Panc1 (cell line): ENCODE measurements around the gene POU2AF1.

Source experiments
- REST ChIP-seq, 2 experiments: IDR thresholded peaks; 2 replicates each; pipeline ENCODE4 v1.6.1; 2011 to 2012; ENCODE audit warnings: low read depth in 2 of 2, control low read depth in 1 of 2, low read length in 1 of 2, mild to moderate bottlenecking in 1 of 2, moderate library complexity in 1 of 2; ENCODE audit not compliant: insufficient read depth in 1 of 2
- TF ChIP-seq, protein P1 (sequence below): fragments of 450-650 bp; IDR thresholded peaks from 2 replicates; pipeline ENCODE4 v1.5.1; 2017; ENCODE audit warnings: mild to moderate bottlenecking

DNA sequence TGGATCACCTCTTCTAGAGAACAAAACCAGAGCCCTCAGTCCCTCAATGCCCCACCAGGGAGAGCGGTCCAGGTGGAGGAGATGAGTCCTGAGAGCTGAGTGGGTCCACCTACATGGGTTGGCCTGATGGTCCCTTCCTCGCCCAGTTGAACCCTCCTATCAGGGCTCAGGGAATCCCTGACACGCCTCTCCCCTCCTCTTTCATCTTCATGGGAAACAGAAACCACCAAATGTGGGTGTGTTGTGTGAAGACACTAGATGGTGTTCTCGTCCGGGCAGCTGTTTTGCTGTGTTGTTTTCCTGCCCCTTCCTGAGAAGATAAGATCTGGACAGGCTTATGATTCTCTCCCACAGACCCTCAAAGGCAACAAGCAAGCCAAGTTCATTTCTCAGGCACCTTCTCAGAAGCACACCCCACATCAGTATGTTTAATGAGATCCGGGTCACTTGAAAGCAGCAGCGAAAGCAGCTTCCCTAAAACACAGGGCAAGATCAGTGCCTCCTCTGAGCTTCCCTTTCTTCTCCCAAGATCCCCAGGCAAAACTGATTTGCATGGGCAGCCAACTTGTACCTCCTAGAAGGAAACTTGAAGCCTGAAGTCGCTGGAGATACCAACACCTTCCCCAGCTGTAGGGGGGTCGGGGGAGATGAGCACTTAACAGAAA lies 35.3 kb upstream of the POU2AF1 start:
- TF ChIP-seq, protein P1, sequence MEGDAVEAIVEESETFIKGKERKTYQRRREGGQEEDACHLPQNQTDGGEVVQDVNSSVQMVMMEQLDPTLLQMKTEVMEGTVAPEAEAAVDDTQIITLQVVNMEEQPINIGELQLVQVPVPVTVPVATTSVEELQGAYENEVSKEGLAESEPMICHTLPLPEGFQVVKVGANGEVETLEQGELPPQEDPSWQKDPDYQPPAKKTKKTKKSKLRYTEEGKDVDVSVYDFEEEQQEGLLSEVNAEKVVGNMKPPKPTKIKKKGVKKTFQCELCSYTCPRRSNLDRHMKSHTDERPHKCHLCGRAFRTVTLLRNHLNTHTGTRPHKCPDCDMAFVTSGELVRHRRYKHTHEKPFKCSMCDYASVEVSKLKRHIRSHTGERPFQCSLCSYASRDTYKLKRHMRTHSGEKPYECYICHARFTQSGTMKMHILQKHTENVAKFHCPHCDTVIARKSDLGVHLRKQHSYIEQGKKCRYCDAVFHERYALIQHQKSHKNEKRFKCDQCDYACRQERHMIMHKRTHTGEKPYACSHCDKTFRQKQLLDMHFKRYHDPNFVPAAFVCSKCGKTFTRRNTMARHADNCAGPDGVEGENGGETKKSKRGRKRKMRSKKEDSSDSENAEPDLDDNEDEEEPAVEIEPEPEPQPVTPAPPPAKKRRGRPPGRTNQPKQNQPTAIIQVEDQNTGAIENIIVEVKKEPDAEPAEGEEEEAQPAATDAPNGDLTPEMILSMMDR: no peak
- no peak for TF ChIP-seq REST (IDR thresholded peaks at IDR 0.05; ENCODE audit: insufficient read depth in 1 of 2, low read depth in 2 of 2, low read length in 1 of 2)
